DND-41 (cell line): ENCODE data around the gene CCDC30.

Experiments used
- ATAC-seq: fragments of 200-7000 bp; cut with Tn5 transposase; 3 replicates; pipeline ENCODE4 v1.9.1; 2021; ENCODE audit warnings: low read depth; ENCODE audit not compliant: insufficient read depth
- DNase-seq: peaks from one replicate; pipeline ENCODE4 v3.0.0-alpha.2; 2020
- H2AFZ ChIP-seq: 2 replicates; pipeline ENCODE4 v1.6.0; 2012; ENCODE audit warnings: low read depth, low read length
- H3K27ac ChIP-seq: 2 replicates; pipeline ENCODE4 v1.5.1; 2012; ENCODE audit warnings: low read length, inconsistent platforms
- H3K27me3 ChIP-seq: fragments of 200-600 bp; sonication (generic); 2 replicates; pipeline ENCODE4 v1.6.0; 2012; ENCODE audit warnings: low read length, mild to moderate bottlenecking, inconsistent platforms; ENCODE audit not compliant: insufficient read depth, poor library complexity
- H3K36me3 ChIP-seq: 2 replicates; pipeline ENCODE4 v1.5.1; 2012; ENCODE audit warnings: low read length, inconsistent platforms; ENCODE audit not compliant: insufficient read depth
- H3K4me1 ChIP-seq: 2 replicates; pipeline ENCODE4 v1.5.1; 2012; ENCODE audit warnings: mild to moderate bottlenecking, low read length; ENCODE audit not compliant: insufficient read depth
- H3K4me2 ChIP-seq: 2 replicates; pipeline ENCODE4 v1.6.0; 2012; ENCODE audit warnings: mild to moderate bottlenecking, moderate library complexity, low read length, inconsistent platforms; ENCODE audit not compliant: insufficient read depth
- H3K4me3 ChIP-seq, 2 experiments: fragments of 200-600 bp in 1 of 2; shearing (Covaris generic) in 1 of 2; 2 replicates each; pipeline ENCODE4 v1.5.1; 2012 to 2016; ENCODE audit warnings: inconsistent platforms in 2 of 2, low read length in 2 of 2, mild to moderate bottlenecking in 2 of 2, low read depth in 1 of 2, moderate library complexity in 1 of 2
- H3K79me2 ChIP-seq: 2 replicates; pipeline ENCODE4 v1.6.0; 2012; ENCODE audit warnings: low read length, inconsistent platforms; ENCODE audit not compliant: insufficient read depth
- H3K9ac ChIP-seq: 2 replicates; pipeline ENCODE4 v1.6.0; 2012; ENCODE audit warnings: low read depth, mild to moderate bottlenecking, inconsistent platforms, low read length, moderate library complexity
- H3K9me3 ChIP-seq: 2 replicates; pipeline ENCODE4 v1.5.1; 2012; ENCODE audit warnings: low read length, moderate library complexity, mild to moderate bottlenecking, inconsistent platforms; ENCODE audit not compliant: insufficient read depth, severe bottlenecking
- H4K20me1 ChIP-seq: 2 replicates; pipeline ENCODE4 v1.6.0; 2012; ENCODE audit warnings: low read length; ENCODE audit not compliant: insufficient read depth
- CTCF ChIP-seq: IDR thresholded peaks from 2 replicates; pipeline ENCODE4 v1.5.1; 2012; ENCODE audit warnings: borderline replicate concordance, low read length, moderate library complexity, mild to moderate bottlenecking; ENCODE audit not compliant: poor library complexity, severe bottlenecking; ENCODE audit errors: extremely low read depth
- EZH2 ChIP-seq: IDR thresholded peaks from 3 replicates; pipeline ENCODE4 v1.6.1; 2012; ENCODE audit warnings: borderline replicate concordance, low read depth, mild to moderate bottlenecking, moderate library complexity, low read length, inconsistent platforms; ENCODE audit not compliant: severe bottlenecking

Gene CCDC30

GRCh38 chr1:42700006-42700405 is 236.9 kb downstream of the CCDC30 start:
- peaks cover 82% of the 10 kb centered on the region for H3K79me2 ChIP-seq
- H3K4me2 ChIP-seq: no peak overlapping the region
- no peaks in the 10 kb centered on the region for H3K4me1 ChIP-seq
- DNase-seq (no peak), ATAC-seq (no peak)
- H2AFZ ChIP-seq: no peak overlapping the region
- no peak overlapping the region for H3K27ac ChIP-seq
- H4K20me1 ChIP-seq: peaks cover 69% of the 10 kb centered on the region
- no peak overlapping the region for H3K4me3 ChIP-seq
- peaks cover 98% of the 10 kb centered on the region for H3K36me3 ChIP-seq
- no peaks in the 10 kb centered on the region for H3K9me3 ChIP-seq
- H3K27me3 ChIP-seq: no peaks in the 10 kb centered on the region
- no peak for TF ChIP-seq EZH2
- no peak for TF ChIP-seq CTCF
- no peak overlapping the region for H3K9ac ChIP-seq

GRCh38 chr1:42703888-42704464 is 240.9 kb downstream of the CCDC30 start:
- Histone ChIP-seq H3K9ac (no peak overlapping the region), H4K20me1 (peaks cover 46% of the 10 kb centered on the region), H3K79me2 (peaks cover 67% of the 10 kb centered on the region), H3K27me3 (no peaks in the 10 kb centered on the region), H3K4me1 (no peaks in the 10 kb centered on the region), H3K9me3 (no peaks in the 10 kb centered on the region), H3K4me2 (no peak overlapping the region), H3K27ac (no peak overlapping the region), H3K36me3 (peaks cover 94% of the 10 kb centered on the region), H2AFZ (no peak overlapping the region), H3K4me3 (no peak overlapping the region)
- TF ChIP-seq EZH2 (no peak), CTCF (peak; percentile 9)
- 0 out of 3 replicates have a peak, but pooled peaks have one; percentile 14 for ATAC-seq
- no peak for DNase-seq
